Measurements from ENCODE around the gene MTG1.
A peak's percentile ranks its signal among the peaks of the same experiment; 100 is the strongest.

MTG1 gene

GRCh38 chr10:133394064-133394663 is at the start of gene MTG1:
Gene MTG1 (plus strand): TSS chr10:133394157. CDS start chr10:133394221, 64 bp downstream.
- H3K4me3 ChIP-seq (ENCODE audit: low read depth, low read length), result peak within 1 kb of the TSS; percentile 88
- H3K36me3 ChIP-seq (ENCODE audit: control insufficient read depth, insufficient read depth, low read length), result peaks cover 22% of the 10 kb centered on the region
- no peaks in the 10 kb centered on the region for H3K9me3 ChIP-seq (ENCODE audit: control insufficient read depth, insufficient read depth, low read length)
- no peaks in the 10 kb centered on the region for H3K4me1 ChIP-seq (ENCODE audit: control insufficient read depth, insufficient read depth, low read length)
- H3K27me3 ChIP-seq (ENCODE audit: control insufficient read depth, insufficient read depth, low read length), result no peaks in the 10 kb centered on the region
- peak within 1 kb of the TSS; percentile 82 for H3K9ac ChIP-seq (ENCODE audit: low read depth, low read length)

DNA sequence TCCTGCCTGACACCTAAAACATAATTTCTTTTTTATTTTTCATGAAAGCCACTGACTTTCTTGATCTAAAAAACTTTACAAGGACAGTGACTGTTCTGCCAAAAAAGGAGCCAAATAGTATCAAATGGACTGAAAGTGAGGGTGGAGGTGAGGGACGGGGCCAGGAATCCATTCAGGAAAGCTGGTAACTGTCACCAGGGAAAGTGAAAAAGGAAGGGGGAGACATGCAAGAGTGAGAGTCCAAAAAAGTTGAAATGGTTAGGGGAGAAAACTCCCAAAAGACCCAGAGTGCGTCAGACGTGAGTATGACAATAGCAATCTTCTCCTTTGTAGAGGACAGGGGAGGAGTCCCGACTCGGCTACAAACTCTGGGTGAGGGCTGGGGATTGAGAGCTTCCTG is 49.7 kb upstream of the MTG1 start:
- no peak overlapping the region for H3K4me3 ChIP-seq (ENCODE audit: low read depth, low read length)
- H3K4me1 ChIP-seq (ENCODE audit: control insufficient read depth, insufficient read depth, low read length), result no peaks in the 10 kb centered on the region
- H3K9me3 ChIP-seq (ENCODE audit: control insufficient read depth, insufficient read depth, low read length), result no peaks in the 10 kb centered on the region
- H3K27me3 ChIP-seq (ENCODE audit: control insufficient read depth, insufficient read depth, low read length), result peaks cover 8% of the 10 kb centered on the region
- H3K9ac ChIP-seq (ENCODE audit: low read depth, low read length), result no peak overlapping the region
- H3K36me3 ChIP-seq (ENCODE audit: control insufficient read depth, insufficient read depth, low read length), result no peaks in the 10 kb centered on the region

DNA sequence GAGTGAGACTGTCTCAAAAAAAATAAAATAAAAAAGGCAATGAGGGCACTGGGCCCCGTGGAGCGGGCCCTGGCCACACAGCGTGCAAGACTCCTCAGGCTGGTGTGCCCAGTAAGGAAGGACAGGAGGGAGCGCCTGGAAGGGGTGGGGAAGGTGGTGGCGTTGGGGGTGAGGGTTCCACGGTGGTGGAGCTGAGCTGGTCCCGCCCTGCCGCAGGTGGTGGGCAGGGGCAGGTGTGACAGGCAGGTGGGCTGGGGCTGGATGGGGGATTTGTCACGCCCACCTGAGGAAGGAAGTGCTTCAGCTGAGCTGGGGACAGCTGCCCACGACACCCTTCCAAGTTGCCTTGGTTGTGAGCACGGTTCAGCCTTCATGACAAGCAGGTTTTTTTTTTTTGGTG is 47.5 kb upstream of the MTG1 start:
- Histone ChIP-seq H3K9ac (ENCODE audit: low read depth, low read length) (no peak overlapping the region), H3K36me3 (ENCODE audit: control insufficient read depth, insufficient read depth, low read length) (no peaks in the 10 kb centered on the region), H3K4me3 (ENCODE audit: low read depth, low read length) (no peak overlapping the region), H3K27me3 (ENCODE audit: control insufficient read depth, insufficient read depth, low read length) (peaks cover 2% of the 10 kb centered on the region), H3K9me3 (ENCODE audit: control insufficient read depth, insufficient read depth, low read length) (no peaks in the 10 kb centered on the region), H3K4me1 (ENCODE audit: control insufficient read depth, insufficient read depth, low read length) (no peaks in the 10 kb centered on the region)

DNA sequence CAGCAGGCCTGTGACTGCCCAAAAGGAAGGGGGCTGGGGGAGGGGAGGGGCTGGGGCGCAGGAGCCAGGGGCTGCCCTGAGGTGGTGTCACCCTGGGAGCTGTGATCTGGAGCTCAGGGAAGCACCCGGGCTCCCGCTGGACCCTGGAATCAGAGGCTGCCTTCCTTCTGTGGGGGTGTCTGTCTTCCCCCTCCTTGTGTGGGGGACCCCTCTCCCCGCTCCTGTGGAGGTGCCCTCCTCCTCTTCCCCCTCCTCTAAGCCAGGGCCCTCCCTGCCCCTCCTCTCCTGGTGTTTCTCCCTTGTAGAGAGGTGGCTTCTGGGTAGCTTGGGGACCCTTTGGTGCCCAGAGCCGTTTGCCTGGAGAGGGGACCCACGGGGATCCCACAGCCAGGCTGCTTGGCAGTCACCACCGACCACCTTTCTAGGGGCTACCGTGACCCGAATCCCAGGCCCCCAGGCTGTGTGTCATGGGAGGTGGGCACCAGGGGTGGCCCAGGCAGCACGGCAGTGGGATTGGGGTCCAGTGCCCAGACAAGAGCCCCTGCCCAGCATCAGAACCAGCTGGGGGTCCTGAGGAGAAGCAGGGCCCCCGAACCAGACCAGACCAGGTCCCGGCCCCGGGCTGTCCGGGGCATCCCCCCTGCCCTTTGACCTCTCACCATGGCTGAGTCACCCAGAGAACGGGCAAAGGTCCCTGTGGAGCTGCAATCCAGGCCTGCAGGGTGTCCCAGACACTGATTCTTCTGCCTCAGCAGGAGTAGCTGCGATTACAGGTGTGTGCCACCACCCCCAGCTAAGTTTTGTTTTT is 46.0 kb upstream of the MTG1 start:
- no peaks in the 10 kb centered on the region for H3K36me3 ChIP-seq (ENCODE audit: control insufficient read depth, insufficient read depth, low read length)
- H3K4me1 ChIP-seq (ENCODE audit: control insufficient read depth, insufficient read depth, low read length), result no peaks in the 10 kb centered on the region
- no peaks in the 10 kb centered on the region for H3K27me3 ChIP-seq (ENCODE audit: control insufficient read depth, insufficient read depth, low read length)
- H3K9me3 ChIP-seq (ENCODE audit: control insufficient read depth, insufficient read depth, low read length), result no peaks in the 10 kb centered on the region
- no peak overlapping the region for H3K9ac ChIP-seq (ENCODE audit: low read depth, low read length)
- no peak overlapping the region for H3K4me3 ChIP-seq (ENCODE audit: low read depth, low read length)

DNA sequence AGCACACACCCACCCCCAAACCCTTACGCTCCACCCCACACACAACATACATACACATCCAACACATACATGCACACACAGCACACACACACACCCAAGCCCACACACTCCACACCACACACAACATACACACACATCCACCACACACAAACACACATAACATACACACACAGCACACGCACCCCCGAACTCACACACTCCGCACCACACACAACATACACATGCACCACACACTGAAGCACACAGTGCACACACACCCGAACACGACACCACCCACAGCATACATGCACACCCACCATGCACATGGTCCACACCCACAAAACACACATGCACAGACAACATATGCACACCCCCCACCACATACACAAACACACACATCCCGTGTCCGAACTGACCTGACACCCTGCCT is 44.8 kb upstream of the MTG1 start:
- Histone ChIP-seq H3K4me1 (ENCODE audit: control insufficient read depth, insufficient read depth, low read length) (no peaks in the 10 kb centered on the region), H3K4me3 (ENCODE audit: low read depth, low read length) (no peak overlapping the region), H3K27me3 (ENCODE audit: control insufficient read depth, insufficient read depth, low read length) (no peaks in the 10 kb centered on the region), H3K36me3 (ENCODE audit: control insufficient read depth, insufficient read depth, low read length) (no peaks in the 10 kb centered on the region), H3K9me3 (ENCODE audit: control insufficient read depth, insufficient read depth, low read length) (no peaks in the 10 kb centered on the region), H3K9ac (ENCODE audit: low read depth, low read length) (no peak overlapping the region)

GRCh38 chr10:133349577-133350011 is 44.4 kb upstream of the MTG1 start:
- H3K36me3 ChIP-seq (ENCODE audit: control insufficient read depth, insufficient read depth, low read length), result peaks cover under 1% of the 10 kb centered on the region
- no peak overlapping the region for H3K9ac ChIP-seq (ENCODE audit: low read depth, low read length)
- H3K4me3 ChIP-seq (ENCODE audit: low read depth, low read length), result no peak overlapping the region
- no peaks in the 10 kb centered on the region for H3K9me3 ChIP-seq (ENCODE audit: control insufficient read depth, insufficient read depth, low read length)
- H3K4me1 ChIP-seq (ENCODE audit: control insufficient read depth, insufficient read depth, low read length), result no peaks in the 10 kb centered on the region
- H3K27me3 ChIP-seq (ENCODE audit: control insufficient read depth, insufficient read depth, low read length), result no peaks in the 10 kb centered on the region

DNA sequence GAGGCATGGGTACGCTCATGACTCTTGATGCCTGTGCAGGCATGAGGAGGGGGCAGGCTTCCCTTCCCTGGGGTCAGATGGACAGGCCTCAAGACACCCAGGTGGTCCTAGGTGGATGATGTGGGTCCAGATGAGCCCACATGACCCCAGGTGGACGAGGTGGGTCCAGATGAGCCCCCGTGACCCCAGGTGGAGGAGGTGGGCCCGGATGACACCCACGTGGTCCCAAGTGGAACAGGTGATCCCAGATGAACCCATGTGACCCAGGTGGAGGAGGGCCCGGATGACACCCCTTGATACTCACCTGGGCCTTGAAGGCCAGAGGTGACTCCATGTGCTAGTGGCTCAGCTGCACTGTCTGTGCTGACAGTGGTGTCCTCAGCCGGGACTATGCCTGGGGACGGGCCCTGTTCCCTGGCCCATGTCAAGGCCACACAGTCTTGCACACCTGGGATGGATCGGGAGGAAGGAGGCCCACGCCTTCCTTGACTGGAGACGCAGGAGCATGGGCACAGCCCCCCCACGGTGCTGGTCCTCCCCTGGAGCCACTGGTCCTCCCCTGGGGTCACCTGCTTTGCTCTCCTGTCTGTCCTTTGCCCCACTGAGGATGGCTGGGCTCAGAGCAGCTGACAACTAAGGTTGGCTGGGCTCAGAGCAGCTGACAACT is 43.5 kb upstream of the MTG1 start:
- Histone ChIP-seq H3K9me3 (ENCODE audit: control insufficient read depth, insufficient read depth, low read length) (no peaks in the 10 kb centered on the region), H3K36me3 (ENCODE audit: control insufficient read depth, insufficient read depth, low read length) (peaks cover 6% of the 10 kb centered on the region), H3K27me3 (ENCODE audit: control insufficient read depth, insufficient read depth, low read length) (no peaks in the 10 kb centered on the region), H3K4me1 (ENCODE audit: control insufficient read depth, insufficient read depth, low read length) (no peaks in the 10 kb centered on the region), H3K9ac (ENCODE audit: low read depth, low read length) (no peak overlapping the region), H3K4me3 (ENCODE audit: low read depth, low read length) (no peak overlapping the region)

GRCh38 chr10:133350950-133351329 is 43.0 kb upstream of the MTG1 start:
- H3K4me1 ChIP-seq (ENCODE audit: control insufficient read depth, insufficient read depth, low read length), result no peaks in the 10 kb centered on the region
- H3K9me3 ChIP-seq (ENCODE audit: control insufficient read depth, insufficient read depth, low read length), result no peaks in the 10 kb centered on the region
- no peaks in the 10 kb centered on the region for H3K27me3 ChIP-seq (ENCODE audit: control insufficient read depth, insufficient read depth, low read length)
- H3K36me3 ChIP-seq (ENCODE audit: control insufficient read depth, insufficient read depth, low read length), result peaks cover 7% of the 10 kb centered on the region
- no peak overlapping the region for H3K9ac ChIP-seq (ENCODE audit: low read depth, low read length)
- no peak overlapping the region for H3K4me3 ChIP-seq (ENCODE audit: low read depth, low read length)

DNA sequence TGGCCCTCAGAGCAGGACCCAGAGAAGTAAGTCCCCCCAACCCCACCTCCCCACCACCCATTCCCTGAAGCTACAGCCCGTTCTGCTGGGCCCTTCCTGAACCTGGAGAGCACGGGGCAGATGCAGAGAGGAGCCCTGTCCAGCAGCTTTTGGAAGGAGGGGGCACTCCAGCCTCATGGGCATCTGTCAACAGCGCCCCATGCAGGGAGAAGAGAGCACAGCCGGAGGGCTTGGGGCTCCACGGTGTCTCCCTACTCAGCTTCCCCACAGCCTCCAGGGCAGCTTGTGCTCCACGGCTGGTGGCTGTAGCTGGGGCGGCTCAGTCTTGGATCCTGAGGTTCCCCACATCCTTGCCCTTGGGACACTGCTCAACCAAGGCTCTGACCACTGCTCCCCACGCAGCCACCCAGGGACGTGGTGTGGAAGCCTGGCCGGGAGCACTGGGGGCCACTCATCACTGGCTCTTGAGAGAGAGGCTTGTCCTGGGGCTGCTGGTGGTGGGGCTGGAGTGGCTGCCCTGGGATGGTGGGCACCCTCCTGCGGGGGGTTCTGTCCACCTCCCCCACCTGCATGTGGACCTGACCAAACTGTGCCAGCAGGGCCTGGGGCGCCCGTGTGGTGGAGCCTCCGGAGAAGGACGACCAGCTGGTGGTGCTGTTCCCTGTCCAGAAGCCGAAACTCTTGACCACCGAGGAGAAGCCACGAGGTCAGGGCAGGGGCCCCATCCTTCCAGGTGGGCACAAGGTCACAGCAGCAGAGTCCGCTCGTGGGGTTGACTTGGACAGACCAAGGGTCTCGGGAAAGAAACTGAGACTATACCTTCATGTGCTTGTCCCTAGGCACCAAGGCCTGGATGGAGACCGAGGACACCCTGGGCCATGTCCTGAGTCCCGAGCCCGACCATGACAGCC is 42.3 kb upstream of the MTG1 start:
- H3K9ac ChIP-seq (ENCODE audit: low read depth, low read length), result no peak overlapping the region
- H3K4me1 ChIP-seq (ENCODE audit: control insufficient read depth, insufficient read depth, low read length), result no peaks in the 10 kb centered on the region
- H3K36me3 ChIP-seq (ENCODE audit: control insufficient read depth, insufficient read depth, low read length), result peaks cover 13% of the 10 kb centered on the region
- no peak overlapping the region for H3K4me3 ChIP-seq (ENCODE audit: low read depth, low read length)
- no peaks in the 10 kb centered on the region for H3K27me3 ChIP-seq (ENCODE audit: control insufficient read depth, insufficient read depth, low read length)
- H3K9me3 ChIP-seq (ENCODE audit: control insufficient read depth, insufficient read depth, low read length), result no peaks in the 10 kb centered on the region

DNA sequence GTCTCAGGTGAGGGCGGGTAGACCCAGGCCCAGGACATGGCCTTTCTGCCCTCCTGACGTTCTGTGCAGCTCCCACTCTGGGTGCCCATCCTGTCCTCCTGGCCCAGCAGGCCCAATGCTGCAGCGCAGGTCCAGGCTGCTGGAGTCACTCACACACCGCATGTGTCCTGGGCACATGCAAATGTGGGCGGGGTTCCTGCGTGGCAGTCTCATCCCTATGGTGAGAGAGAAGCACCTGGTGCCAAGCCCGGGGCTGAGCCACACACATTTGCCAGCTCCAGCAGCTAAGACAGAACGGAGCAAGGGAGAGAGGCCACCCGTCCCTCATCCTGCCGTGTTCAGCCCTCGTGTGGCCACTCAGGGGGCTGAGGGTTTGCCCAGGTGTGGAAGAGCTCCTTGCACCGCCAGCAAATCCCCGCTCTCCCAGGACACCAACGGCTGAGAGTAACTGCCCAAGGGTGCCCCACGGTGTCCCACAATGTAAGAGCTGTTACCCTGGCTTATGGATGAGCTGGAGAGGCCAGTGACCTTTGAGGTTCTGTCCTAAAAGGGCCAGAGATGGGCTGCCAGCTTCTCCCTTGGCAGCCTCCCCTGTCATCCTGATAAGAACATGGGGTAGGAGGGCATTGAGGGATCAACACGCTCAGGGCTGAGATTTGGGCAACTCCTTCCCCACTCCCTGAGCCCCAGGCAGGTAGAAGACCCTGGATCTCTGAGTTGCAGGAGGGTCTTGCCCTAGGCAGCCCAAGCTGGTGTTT is 40.6 kb upstream of the MTG1 start:
- no peaks in the 10 kb centered on the region for H3K4me1 ChIP-seq (ENCODE audit: control insufficient read depth, insufficient read depth, low read length)
- H3K4me3 ChIP-seq (ENCODE audit: low read depth, low read length), result no peak overlapping the region
- no peaks in the 10 kb centered on the region for H3K9me3 ChIP-seq (ENCODE audit: control insufficient read depth, insufficient read depth, low read length)

More for the DNA sequence above, 40.6 kb upstream of the MTG1 start:
- Histone ChIP-seq H3K9ac (ENCODE audit: low read depth, low read length) (no peak overlapping the region), H3K36me3 (ENCODE audit: control insufficient read depth, insufficient read depth, low read length) (peaks cover 13% of the 10 kb centered on the region), H3K27me3 (ENCODE audit: control insufficient read depth, insufficient read depth, low read length) (no peaks in the 10 kb centered on the region)
